B cell (primary cell): ENCODE measurements around the gene GBP5.

Experiments used
- CTCF ChIP-seq: fragments of 200-600 bp; IDR thresholded peaks from one replicate; pipeline ENCODE4 v1.8.0; 2022; ENCODE audit warnings: antibody characterized with exemption, mild to moderate bottlenecking
- EZH2 ChIP-seq: IDR thresholded peaks from 2 replicates; pipeline ENCODE4 v1.6.1; 2012; ENCODE audit warnings: borderline replicate concordance, low read depth, mild to moderate bottlenecking, moderate library complexity, low read length; ENCODE audit not compliant: insufficient read depth, poor library complexity, severe bottlenecking

DNA sequence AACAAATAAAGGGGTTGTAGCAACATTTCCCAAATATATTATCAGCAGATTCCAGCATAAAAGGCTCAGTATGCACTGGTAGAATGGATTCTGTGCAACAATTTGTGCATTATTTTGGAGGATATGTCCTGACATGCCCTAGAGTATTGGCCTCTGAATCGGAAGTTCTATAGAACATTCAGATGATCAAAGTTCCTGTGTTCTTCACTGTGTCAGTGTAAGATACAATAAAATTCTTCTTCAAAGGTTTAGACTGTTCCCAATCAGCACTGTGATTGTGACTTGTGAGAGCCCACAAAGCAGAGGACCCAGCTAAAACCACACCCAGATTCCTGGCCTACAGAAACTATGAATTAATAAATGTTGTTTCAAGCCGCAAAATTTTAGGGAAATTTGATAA, 33.6 kb upstream of the GBP5 start:
- TF ChIP-seq CTCF (no peak), EZH2 (no peak)
